SK-N-SH (cell line): ENCODE results near the gene PKP2. TPM values are rescaled to one million over a fixed set of nuclear protein-coding genes. Genes with fewer than 3 reads are reported as not detected.
"Not testable (repeated sequence)": the region's sequence is repeated elsewhere in the genome, so short reads cannot be mapped to it uniquely, and the experiment has no call there.

ENCODE experiments used
- CTCF ChIA-PET: fragments of 300-600, 350-600 bp; formaldehyde crosslinking; extraction: SDS; loops from one replicate; lab custom pipeline; 2021; lab: Yijun Ruan, JAX
- POLR2A ChIA-PET: fragments of 350-600 bp; sonication (Branson Sonifier 250); formaldehyde crosslinking; extraction: SDS; loops from one replicate; lab custom pipeline; 2020; ENCODE audit warnings: antibody characterized with exemption, inconsistent platforms; lab: Yijun Ruan, JAX
- DNase-seq: peaks from one replicate; pipeline ENCODE4 v3.0.0; 2012
- H2AFZ ChIP-seq: fragments of 200-600 bp; sonication (generic); 2 replicates; pipeline ENCODE4 v1.8.1; 2016; ENCODE audit warnings: antibody characterized with exemption, mild to moderate bottlenecking, low read depth
- H3F3A ChIP-seq: fragments of 200-600 bp; sonication (generic); replicated peaks from 2 replicates; pipeline ENCODE3; 2016; ENCODE audit warnings: antibody characterized with exemption, mild to moderate bottlenecking; ENCODE audit not compliant: insufficient read depth
- H3K27ac ChIP-seq, 2 experiments: fragments of 200-500 bp in 1 of 2; fragments of 200-600 bp in 1 of 2; sonication (Bioruptor generic) in 1 of 2; sonication (generic), shearing (Covaris generic) in 1 of 2; 2 replicates each; pipeline versions ENCODE4 v1.5.1 to v1.6.1; 2014 to 2016; ENCODE audit warnings: low read depth in 2 of 2, inconsistent platforms in 1 of 2, low read length in 1 of 2, mild to moderate bottlenecking in 1 of 2, mixed read lengths in 1 of 2
- H3K27me3 ChIP-seq: fragments of 200-600 bp; sonication (generic), shearing (Covaris generic); 2 replicates; pipeline ENCODE4 v1.6.1; 2016; ENCODE audit warnings: mixed run types; ENCODE audit not compliant: insufficient read depth
- H3K36me3 ChIP-seq, 2 experiments: fragments of 200-500 bp in 1 of 2; fragments of 200-600 bp in 1 of 2; sonication (Bioruptor generic) in 1 of 2; sonication (generic) in 1 of 2; replicated peaks in 1 of 2; 2 replicates each; pipeline versions ENCODE3 to v1.5.1; 2014 to 2016; ENCODE audit warnings: low read length in 1 of 2, mild to moderate bottlenecking in 1 of 2; ENCODE audit not compliant: insufficient read depth in 2 of 2, control insufficient read depth in 1 of 2
- H3K4me1 ChIP-seq, 2 experiments: fragments of 200-500 bp in 1 of 2; fragments of 200-600 bp in 1 of 2; sonication (Bioruptor generic) in 1 of 2; sonication (generic), shearing (Covaris generic) in 1 of 2; 2 replicates each; pipeline versions ENCODE4 v1.5.1 to v1.6.1; 2014 to 2016; ENCODE audit warnings: low read depth in 1 of 2, low read length in 1 of 2, mixed run types in 1 of 2; ENCODE audit not compliant: insufficient read depth in 2 of 2, control insufficient read depth in 1 of 2
- H3K4me2 ChIP-seq: fragments of 200-600 bp; sonication (generic), shearing (Covaris generic); 2 replicates; pipeline ENCODE4 v1.6.1; 2017; ENCODE audit warnings: mixed run types
- H3K4me3 ChIP-seq, 2 experiments: fragments of 200-500 bp in 1 of 2; fragments of 200-600 bp in 1 of 2; sonication (Bioruptor generic) in 1 of 2; sonication (generic), shearing (Covaris generic) in 1 of 2; 2 replicates each; pipeline versions ENCODE4 v1.5.1 to v1.8.1; 2014 to 2016; ENCODE audit warnings: low read depth in 2 of 2, inconsistent platforms in 1 of 2, low read length in 1 of 2, mild to moderate bottlenecking in 1 of 2, mixed read lengths in 1 of 2, moderate library complexity in 1 of 2
- H3K79me2 ChIP-seq: fragments of 200-600 bp; sonication (generic); 2 replicates; pipeline ENCODE4 v1.8.1; 2017; ENCODE audit warnings: mild to moderate bottlenecking; ENCODE audit not compliant: insufficient read depth
- H3K9ac ChIP-seq: fragments of 200-600 bp; sonication (generic); 2 replicates; pipeline ENCODE4 v1.6.1; 2017; ENCODE audit warnings: mixed run types
- H3K9me2 ChIP-seq: fragments of 200-600 bp; sonication (generic); 2 replicates; pipeline ENCODE4 v1.6.1; 2017; ENCODE audit warnings: mixed run types
- H3K9me3 ChIP-seq: fragments of 200-600 bp; sonication (generic); 2 replicates; pipeline ENCODE4 v1.6.1; 2017; ENCODE audit warnings: mixed run types, mild to moderate bottlenecking, moderate library complexity
- H4K20me1 ChIP-seq: fragments of 200-600 bp; sonication (generic); 2 replicates; pipeline ENCODE4 v1.6.1; 2017; ENCODE audit warnings: mild to moderate bottlenecking, mixed run types; ENCODE audit not compliant: insufficient read depth
- CHD2 ChIP-seq: fragments of 150-350 bp; IDR thresholded peaks from 2 replicates; pipeline ENCODE4 v1.6.1; 2018; ENCODE audit warnings: low read length; ENCODE audit not compliant: partially characterized antibody
- ELF1 ChIP-seq: IDR thresholded peaks from 2 replicates; pipeline ENCODE4 v1.4.0; 2012
- EP300 ChIP-seq, 2 experiments: IDR thresholded peaks; 2 replicates each; pipeline versions ENCODE4 v1.4.0 to v1.6.1; 2012; ENCODE audit warnings: borderline replicate concordance in 1 of 2, low read depth in 1 of 2, low read length in 1 of 2
- EZH2phosphoT487 ChIP-seq: fragments of 200-600 bp; sonication (generic); IDR thresholded peaks from 2 replicates; pipeline ENCODE4 v1.6.1; 2017; ENCODE audit warnings: low read depth, mixed run types, mild to moderate bottlenecking, antibody characterized with exemption, moderate library complexity, borderline replicate concordance
- FOSL2 ChIP-seq: IDR thresholded peaks from 2 replicates; pipeline ENCODE4 v1.4.0; 2012; ENCODE audit warnings: low read depth, mild to moderate bottlenecking, moderate library complexity, borderline replicate concordance
- FOXM1 ChIP-seq: IDR thresholded peaks from 2 replicates; pipeline ENCODE4 v1.4.0; 2012; ENCODE audit warnings: low read depth, mild to moderate bottlenecking
- GABPA ChIP-seq: IDR thresholded peaks from 2 replicates; pipeline ENCODE4 v1.4.0; 2012; ENCODE audit warnings: low read depth, mild to moderate bottlenecking
- GATA2 ChIP-seq: sonication (generic); formaldehyde crosslinking; IDR thresholded peaks from 2 replicates; pipeline ENCODE4 v1.5.0; 2020; ENCODE audit warnings: mild to moderate bottlenecking, missing genetic modification reagents
- MXI1 ChIP-seq: IDR thresholded peaks from 2 replicates; pipeline ENCODE4 v1.6.1; 2012; ENCODE audit warnings: mild to moderate bottlenecking, low read depth, low read length, improper control_type of control experiment
- POLR2AphosphoS5 ChIP-seq: IDR thresholded peaks from 2 replicates; pipeline ENCODE4 v1.6.1; 2012; ENCODE audit warnings: low read depth, low read length
- RAD21 ChIP-seq: IDR thresholded peaks from 2 replicates; pipeline ENCODE4 v1.6.1; 2012; ENCODE audit warnings: mild to moderate bottlenecking, low read length
- RFX5 ChIP-seq: IDR thresholded peaks from 2 replicates; pipeline ENCODE4 v1.6.1; 2012; ENCODE audit warnings: mild to moderate bottlenecking, improper control_type of control experiment, low read length
- RXRA ChIP-seq: IDR thresholded peaks from 2 replicates; pipeline ENCODE4 v1.4.0; 2012; ENCODE audit warnings: low read depth, mild to moderate bottlenecking, borderline replicate concordance
- SIN3A ChIP-seq: IDR thresholded peaks from 2 replicates; pipeline ENCODE4 v1.6.1; 2012; ENCODE audit warnings: low read depth, mild to moderate bottlenecking, low read length, moderate library complexity, borderline replicate concordance
- SMC3 ChIP-seq: IDR thresholded peaks from 2 replicates; pipeline ENCODE4 v1.6.1; 2012; ENCODE audit warnings: low read depth, low read length, improper control_type of control experiment
- TCF12 ChIP-seq: IDR thresholded peaks from 2 replicates; pipeline ENCODE4 v1.4.0; 2012
- TEAD4 ChIP-seq: IDR thresholded peaks from 2 replicates; pipeline ENCODE4 v1.4.0; 2012; ENCODE audit warnings: mild to moderate bottlenecking, borderline replicate concordance; ENCODE audit not compliant: insufficient read depth
- YY1 ChIP-seq: IDR thresholded peaks from 2 replicates; pipeline ENCODE4 v1.4.0; 2012; ENCODE audit warnings: low read depth, mild to moderate bottlenecking
- WGBS: methylation state at CpG from one replicate; pipeline ENCODE4 v1.1.6; 2017; ENCODE audit warnings: low lambda C conversion rate; 5-methylcytosine and 5-hydroxymethylcytosine counted together
- polyA plus RNA-seq, 3 experiments: library from polyadenylated mRNA; depleted of rRNA; stranded (reverse); fragments of >200 nt; gene quantifications; 2 replicates each; pipeline ENCODE4 v1.2.3, GENCODE V29; 2012
- TF ChIP-seq, protein P1 (sequence below): fragments of 150-350 bp; IDR thresholded peaks from 2 replicates; pipeline ENCODE4 v1.6.1; 2016; ENCODE audit warnings: mild to moderate bottlenecking, low read depth, low read length
- TF ChIP-seq, protein P2 (sequence below): IDR thresholded peaks from 2 replicates; pipeline ENCODE4 v1.4.0; 2012; ENCODE audit warnings: low read depth

PKP2 gene
- polyA plus RNA-seq, 1 of the 3 experiments (the other 2 are of a cell fraction) = 0.10 TPM

DNA sequence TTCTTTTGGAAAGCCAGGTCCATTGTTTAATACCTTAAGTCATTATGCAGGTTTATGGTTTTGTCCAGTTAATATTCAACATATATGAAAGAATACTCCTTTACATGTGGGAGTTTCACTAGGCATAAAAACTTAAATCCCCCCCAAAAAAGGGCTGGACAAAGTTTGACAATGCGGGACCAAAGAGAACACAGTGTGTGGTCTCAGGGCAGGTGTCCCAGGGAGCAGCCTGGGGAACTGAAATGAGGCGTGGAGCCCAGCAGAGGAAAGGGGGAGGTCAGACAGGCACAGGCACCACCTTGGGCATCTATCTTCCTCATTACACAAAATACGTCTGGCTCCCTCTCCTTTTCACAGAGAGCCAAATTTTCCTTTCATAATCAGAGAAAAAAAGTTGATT is 22.5 kb downstream of the PKP2 start:
- Histone ChIP-seq H3K79me2 (no peaks in the 10 kb centered on the region), H3K9me2 (no peaks in the 10 kb centered on the region), H3K4me1 (peaks cover 0 to 13% of the 10 kb centered on the region in 2 experiments; a peak in 2 of 4 replicates), H4K20me1 (no peaks in the 10 kb centered on the region), H3F3A (no peaks in the 10 kb centered on the region), H3K9ac (no peak overlapping the region), H2AFZ (no peak overlapping the region), H3K27ac (no peak overlapping the region), H3K27me3 (no peaks in the 10 kb centered on the region), H3K9me3 (no peaks in the 10 kb centered on the region), H3K4me3 (no peak overlapping the region), H3K4me2 (no peak overlapping the region), H3K36me3 (no peaks in the 10 kb centered on the region)
- ChIA-PET POLR2A (no interaction called here), CTCF (interaction anchor here (0.7 kb wide), 1 partner anchor 21 kb away, joined by 3 read pairs; no protein-coding TSS in a partner anchor)
- WGBS = 64% methylated on average over 3 of the region's 3 CpGs
- DNase-seq = no peak
- no peak for TF ChIP-seq EZH2phosphoT487
- no peak for TF ChIP-seq POLR2AphosphoS5

DNA sequence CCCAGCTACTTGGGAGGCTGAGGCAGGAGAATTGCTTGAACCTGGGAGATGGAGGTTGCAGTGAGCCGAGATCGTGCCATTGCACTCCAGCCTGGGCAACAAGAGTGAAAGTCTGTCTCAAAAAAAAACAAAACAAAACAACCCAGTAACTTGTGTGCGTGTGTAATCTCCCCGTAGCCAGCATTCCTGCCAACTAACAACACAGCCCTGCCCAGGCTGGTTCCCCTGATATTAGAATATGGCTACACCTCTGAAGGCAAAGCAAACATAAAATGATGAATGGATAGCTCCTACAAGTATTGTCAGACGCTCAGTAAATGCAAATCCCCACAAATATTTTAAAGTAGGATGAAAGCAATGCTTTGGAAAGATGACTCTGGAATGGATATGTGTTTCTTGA is 24.2 kb downstream of the PKP2 start:
- H3K9me2 ChIP-seq, H3K4me3 ChIP-seq, H3F3A ChIP-seq, H3K4me2 ChIP-seq, H3K36me3 ChIP-seq, H3K4me1 ChIP-seq, H3K27me3 ChIP-seq, H4K20me1 ChIP-seq, H3K79me2 ChIP-seq, DNase-seq, H2AFZ ChIP-seq, POLR2A ChIA-PET, H3K9ac ChIP-seq, H3K9me3 ChIP-seq, H3K27ac ChIP-seq: not testable (repeated sequence)
- CTCF ChIA-PET = interaction anchor here (1.9 kb wide), 1 partner anchor 11 kb away, joined by 8 read pairs; no protein-coding TSS in a partner anchor
- 43% methylated on average over 5 of the region's 5 CpGs for WGBS

DNA sequence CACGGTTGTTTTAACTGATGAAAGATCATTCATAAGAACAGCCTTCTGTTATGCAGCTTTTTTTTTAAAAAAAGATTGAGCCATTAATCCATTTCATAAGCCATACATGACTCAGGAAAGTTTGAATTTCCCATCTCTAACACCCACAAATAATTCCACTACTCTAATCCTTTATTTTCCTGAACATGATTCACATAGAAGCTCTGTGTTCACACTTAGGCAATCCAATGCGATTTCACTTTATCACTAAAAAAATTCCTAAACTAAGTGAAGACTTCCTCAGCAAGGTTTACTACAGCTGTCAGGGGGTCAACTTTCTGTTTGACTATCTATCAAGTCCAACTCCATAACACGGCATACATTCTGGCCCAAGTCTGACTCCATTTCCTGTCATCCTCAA is 25.9 kb downstream of the PKP2 start:
- H4K20me1 ChIP-seq = no peaks in the 10 kb centered on the region
- H3F3A ChIP-seq = no peaks in the 10 kb centered on the region
- H3K9me2 ChIP-seq = no peaks in the 10 kb centered on the region
- H3K9me3 ChIP-seq = no peaks in the 10 kb centered on the region
- no peaks in the 10 kb centered on the region for H3K79me2 ChIP-seq
- CTCF ChIA-PET = interaction anchor here (0.6 to 1.9 kb wide), 2 partner anchors 12 to 484 kb away, joined by 5 to 8 read pairs; no protein-coding TSS in a partner anchor
- no peak overlapping the region for H2AFZ ChIP-seq
- no peak overlapping the region for H3K27ac ChIP-seq
- H3K4me3 ChIP-seq = no peak overlapping the region
- 57% methylated on average over 3 of the region's 3 CpGs for WGBS
- H3K4me2 ChIP-seq = no peak overlapping the region
- H3K9ac ChIP-seq = no peak overlapping the region
- no peak for DNase-seq
- no peaks in the 10 kb centered on the region for H3K36me3 ChIP-seq
- no peaks in the 10 kb centered on the region for H3K27me3 ChIP-seq
- POLR2A ChIA-PET = no interaction called here
- TF ChIP-seq FOSL2 = no peak
- TF ChIP-seq, protein P1, sequence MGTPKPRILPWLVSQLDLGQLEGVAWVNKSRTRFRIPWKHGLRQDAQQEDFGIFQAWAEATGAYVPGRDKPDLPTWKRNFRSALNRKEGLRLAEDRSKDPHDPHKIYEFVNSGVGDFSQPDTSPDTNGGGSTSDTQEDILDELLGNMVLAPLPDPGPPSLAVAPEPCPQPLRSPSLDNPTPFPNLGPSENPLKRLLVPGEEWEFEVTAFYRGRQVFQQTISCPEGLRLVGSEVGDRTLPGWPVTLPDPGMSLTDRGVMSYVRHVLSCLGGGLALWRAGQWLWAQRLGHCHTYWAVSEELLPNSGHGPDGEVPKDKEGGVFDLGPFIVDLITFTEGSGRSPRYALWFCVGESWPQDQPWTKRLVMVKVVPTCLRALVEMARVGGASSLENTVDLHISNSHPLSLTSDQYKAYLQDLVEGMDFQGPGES = no peak
- no peak for TF ChIP-seq MXI1
- no peak for TF ChIP-seq CHD2
- no peak for TF ChIP-seq RAD21
- TF ChIP-seq GABPA = no peak
- no peak for TF ChIP-seq FOXM1
- TF ChIP-seq, protein P2, sequence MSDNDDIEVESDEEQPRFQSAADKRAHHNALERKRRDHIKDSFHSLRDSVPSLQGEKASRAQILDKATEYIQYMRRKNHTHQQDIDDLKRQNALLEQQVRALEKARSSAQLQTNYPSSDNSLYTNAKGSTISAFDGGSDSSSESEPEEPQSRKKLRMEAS = no peak
- no peak for TF ChIP-seq TCF12
- TF ChIP-seq EP300 (IDR thresholded peaks at IDR 0.05; ENCODE audit: borderline replicate concordance in 1 of 2, low read depth in 1 of 2, low read length in 1 of 2) = no peak
- no peak for TF ChIP-seq TEAD4
- TF ChIP-seq ELF1 = no peak
- no peak for TF ChIP-seq YY1
- TF ChIP-seq SMC3 = no peak
- TF ChIP-seq RFX5 = no peak
- TF ChIP-seq EZH2phosphoT487 = no peak
- no peak for TF ChIP-seq RXRA
- no peak for TF ChIP-seq GATA2
- TF ChIP-seq SIN3A = no peak
- H3K4me1 ChIP-seq = no peaks in the 10 kb centered on the region
